Lower leg skin (tissue), 4 donors: Measurements from ENCODE around the gene PTPRT. TPM values are rescaled to one million over a fixed set of nuclear protein-coding genes. Genes with fewer than 3 reads are reported as not detected.

ENCODE experiments used
- DNase-seq, 2 donors: peaks; one replicate each; pipeline ENCODE4 v3.0.0-alpha.2; 2019; ENCODE audit warnings: low spot score in 2 of 2
- H3K4me3 ChIP-seq: fragments of 200-600 bp; sonication (generic); 2 replicates; pipeline ENCODE4 v1.5.1; 2017; ENCODE audit warnings: mild to moderate bottlenecking, low read depth; ENCODE audit not compliant: poor library complexity, severe bottlenecking
- CTCF ChIP-seq, 3 donors: fragments of 450-650 bp; IDR thresholded peaks; one replicate each; pipeline ENCODE4 v1.5.1; 2016; ENCODE audit warnings: antibody characterized with exemption in 3 of 3, mild to moderate bottlenecking in 3 of 3, moderate library complexity in 2 of 3
- POLR2A ChIP-seq, 2 donors: fragments of 450-650 bp; IDR thresholded peaks; one replicate each; pipeline ENCODE4 v1.6.1; 2016 to 2017; ENCODE audit warnings: antibody characterized with exemption in 2 of 2, mild to moderate bottlenecking in 1 of 2, moderate library complexity in 1 of 2
- WGBS, 2 donors: methylation state at CpG; one replicate each; pipeline ENCODE4 v1.1.5; 2018; 5-methylcytosine and 5-hydroxymethylcytosine counted together
- intact Hi-C: fragments of 100-400 bp; cut with DNase I; formaldehyde crosslinking; loops from one replicate; pipeline ENCODE4 v1.15.0; 2023; ENCODE audit warnings: low total_unique reads
- total RNA-seq, 4 donors: library from RNA; depleted of rRNA; stranded (reverse); fragments of >200 nt; gene quantifications; one replicate each; pipeline ENCODE4 v1.1.0, GENCODE V29; 2016

Gene PTPRT
- total RNA-seq, 4 donors from 2014 or later: 0.34 to 1.4 (median 0.95) TPM

GRCh38 chr20:42613076-42613475 is 576.6 kb downstream of the PTPRT start:
- intact Hi-C loops: no loop called here
- H3K4me3 ChIP-seq: no peak overlapping the region
- no peak for TF ChIP-seq CTCF (IDR thresholded peaks at IDR 0.05)
- no peak for TF ChIP-seq POLR2A (IDR thresholded peaks at IDR 0.05)
- no peak for DNase-seq
- WGBS, 2 donors: 48 to 62% methylated on average over 3 of the region's 3 CpGs

GRCh38 chr20:42611889-42612837 is 577.5 kb downstream of the PTPRT start:
- DNase-seq: no peak
- intact Hi-C loops: no loop called here
- no peak for TF ChIP-seq POLR2A (IDR thresholded peaks at IDR 0.05)
- TF ChIP-seq CTCF (IDR thresholded peaks at IDR 0.05): no peak
- 50 to 70% methylated on average over 7 of the region's 7 CpGs for WGBS, 2 donors
- H3K4me3 ChIP-seq: no peak overlapping the region

- intact Hi-C loops: no loop called here
- DNase-seq: no peak
- TF ChIP-seq POLR2A (IDR thresholded peaks at IDR 0.05): no peak
- TF ChIP-seq CTCF (IDR thresholded peaks at IDR 0.05): no peak
- 84 to 91% methylated on average over 4 of the region's 4 CpGs for WGBS, 2 donors
- no peak overlapping the region for H3K4me3 ChIP-seq
Observed at GRCh38 chr20:42611423-42611822, 578.3 kb downstream of the PTPRT start.

GRCh38 chr20:42610070-42610469 is 579.6 kb downstream of the PTPRT start:
- intact Hi-C loops: no loop called here
- WGBS, 2 donors: 74 to 79% methylated on average over 4 of the region's 4 CpGs
- TF ChIP-seq POLR2A (IDR thresholded peaks at IDR 0.05) (no peak), CTCF (IDR thresholded peaks at IDR 0.05) (no peak)
- DNase-seq: no peak
- no peak overlapping the region for H3K4me3 ChIP-seq

- 63 to 70% methylated on average over 4 of the region's 4 CpGs for WGBS, 2 donors
- H3K4me3 ChIP-seq: no peak overlapping the region
- no peak for DNase-seq
- TF ChIP-seq POLR2A (IDR thresholded peaks at IDR 0.05) (no peak), CTCF (IDR thresholded peaks at IDR 0.05) (no peak)
- intact Hi-C loops: no loop called here
Observed at GRCh38 chr20:42609618-42610017, 580.1 kb downstream of the PTPRT start.
